C4-2B (cell line): ENCODE results near the gene SBNO2.

Experiments
- ZFX ChIP-seq: fragments of 450-650 bp; IDR thresholded peaks from 2 replicates; pipeline ENCODE4 v1.6.1; 2017
- TF ChIP-seq, protein P1 (sequence below): fragments of 450-650 bp; conservative IDR thresholded peaks from 2 replicates; pipeline ENCODE4 v1.5.1; 2017; ENCODE audit warnings: mild to moderate bottlenecking

DNA sequence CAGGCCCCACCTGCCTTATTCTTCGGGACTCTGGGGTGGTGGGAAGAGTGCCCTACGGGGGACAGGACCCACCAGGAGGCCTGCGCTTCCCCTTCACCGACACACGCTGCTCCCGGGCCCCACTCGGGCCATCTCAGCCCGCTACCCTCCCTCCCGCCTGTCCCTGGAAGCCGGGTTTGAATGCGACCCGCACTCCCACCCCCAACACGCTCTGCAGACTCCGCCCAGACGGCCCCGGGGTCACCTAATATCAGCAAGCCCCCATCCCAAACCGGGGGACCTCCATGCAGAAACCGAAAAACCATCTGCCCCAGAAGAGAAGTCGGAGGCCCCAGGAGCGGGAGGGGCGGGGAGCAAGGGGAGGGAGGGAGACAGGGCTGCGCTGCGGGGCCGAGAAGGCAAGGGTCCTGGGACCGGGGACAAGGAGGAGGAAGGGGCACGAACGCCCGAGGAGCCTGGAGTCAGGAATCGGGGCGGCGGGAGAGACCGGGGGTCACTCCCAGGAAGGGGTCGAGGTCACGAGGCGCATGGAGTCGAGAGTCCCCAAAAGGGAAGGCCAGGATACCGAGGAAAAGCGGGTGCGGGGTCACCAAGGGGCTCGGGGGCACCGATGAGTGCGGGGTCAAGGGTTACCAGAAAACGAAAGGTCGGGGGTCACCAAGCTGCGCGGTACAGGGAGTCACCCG lies 766 bp downstream of the SBNO2 start:
- TF ChIP-seq, protein P1, sequence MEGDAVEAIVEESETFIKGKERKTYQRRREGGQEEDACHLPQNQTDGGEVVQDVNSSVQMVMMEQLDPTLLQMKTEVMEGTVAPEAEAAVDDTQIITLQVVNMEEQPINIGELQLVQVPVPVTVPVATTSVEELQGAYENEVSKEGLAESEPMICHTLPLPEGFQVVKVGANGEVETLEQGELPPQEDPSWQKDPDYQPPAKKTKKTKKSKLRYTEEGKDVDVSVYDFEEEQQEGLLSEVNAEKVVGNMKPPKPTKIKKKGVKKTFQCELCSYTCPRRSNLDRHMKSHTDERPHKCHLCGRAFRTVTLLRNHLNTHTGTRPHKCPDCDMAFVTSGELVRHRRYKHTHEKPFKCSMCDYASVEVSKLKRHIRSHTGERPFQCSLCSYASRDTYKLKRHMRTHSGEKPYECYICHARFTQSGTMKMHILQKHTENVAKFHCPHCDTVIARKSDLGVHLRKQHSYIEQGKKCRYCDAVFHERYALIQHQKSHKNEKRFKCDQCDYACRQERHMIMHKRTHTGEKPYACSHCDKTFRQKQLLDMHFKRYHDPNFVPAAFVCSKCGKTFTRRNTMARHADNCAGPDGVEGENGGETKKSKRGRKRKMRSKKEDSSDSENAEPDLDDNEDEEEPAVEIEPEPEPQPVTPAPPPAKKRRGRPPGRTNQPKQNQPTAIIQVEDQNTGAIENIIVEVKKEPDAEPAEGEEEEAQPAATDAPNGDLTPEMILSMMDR: no peak
- no peak for TF ChIP-seq ZFX
